Activated CD4-positive, alpha-beta T cell treated with anti-CD3 and anti-CD28 coated beads, Interleukin-2, amount 50 U/mL, for 24 hours (primary cell): ENCODE measurements around the gene ZGPAT.

Experiments used
- DNase-seq, 2 donors: peaks; one replicate each; pipeline ENCODE4 v3.0.0-alpha.2; 2020; ENCODE audit warnings: low read depth in 1 of 2, low spot score in 1 of 2

Gene ZGPAT

DNA sequence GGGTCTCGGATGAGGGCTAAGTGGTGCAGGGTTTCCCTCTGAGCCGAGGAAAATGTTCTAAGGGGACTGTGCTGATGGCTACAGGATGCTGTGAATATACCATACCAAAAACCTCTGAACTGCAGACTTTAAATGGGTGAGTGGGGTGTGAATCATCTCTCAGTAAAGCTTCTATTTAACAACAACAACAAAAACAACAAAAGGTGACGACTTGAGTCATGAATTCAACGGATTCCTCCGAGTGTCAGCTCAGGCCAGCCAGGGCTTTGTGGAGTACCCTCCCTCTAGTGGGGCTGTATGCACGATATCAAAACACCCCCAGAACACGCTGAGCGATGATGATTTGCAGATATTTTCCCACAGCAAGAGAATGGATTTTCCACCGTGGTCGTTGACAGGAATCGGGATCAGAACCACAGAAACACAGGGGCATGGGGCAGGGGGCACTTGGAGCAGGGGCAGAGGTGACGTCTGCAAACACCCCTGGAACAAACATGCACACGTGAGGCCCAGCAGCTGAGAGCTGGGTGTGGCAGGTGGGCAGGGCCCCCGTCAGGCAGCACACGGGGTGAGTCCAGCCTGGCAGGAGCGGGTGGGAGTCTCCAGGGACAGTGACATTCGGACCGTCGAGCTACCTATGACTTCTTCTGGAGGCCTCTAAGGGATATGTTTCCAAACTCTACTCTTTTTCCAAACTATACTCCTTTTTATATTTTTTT is 70.4 kb downstream of the ZGPAT start:
- no peak for DNase-seq

DNA sequence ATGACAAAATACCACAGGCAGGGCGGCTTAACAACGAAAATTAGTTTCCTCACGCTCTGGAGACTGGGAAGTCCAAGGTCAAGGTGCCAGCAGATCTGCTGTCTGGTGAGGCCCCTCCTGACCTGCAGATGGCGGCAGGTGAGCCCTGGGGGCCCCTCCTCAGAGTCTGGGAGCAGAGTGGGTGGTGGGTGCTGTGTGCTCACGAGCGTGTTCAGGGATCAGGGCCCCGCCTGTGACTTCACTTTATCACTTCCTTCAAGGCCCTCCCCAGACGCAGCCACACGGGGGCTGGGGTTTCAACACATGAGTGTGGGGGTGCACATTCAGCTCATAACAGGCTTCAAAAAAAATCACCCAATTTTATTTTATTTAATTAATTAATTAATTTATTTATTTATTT is 71.0 kb downstream of the ZGPAT start:
- DNase-seq, result no peak

DNA sequence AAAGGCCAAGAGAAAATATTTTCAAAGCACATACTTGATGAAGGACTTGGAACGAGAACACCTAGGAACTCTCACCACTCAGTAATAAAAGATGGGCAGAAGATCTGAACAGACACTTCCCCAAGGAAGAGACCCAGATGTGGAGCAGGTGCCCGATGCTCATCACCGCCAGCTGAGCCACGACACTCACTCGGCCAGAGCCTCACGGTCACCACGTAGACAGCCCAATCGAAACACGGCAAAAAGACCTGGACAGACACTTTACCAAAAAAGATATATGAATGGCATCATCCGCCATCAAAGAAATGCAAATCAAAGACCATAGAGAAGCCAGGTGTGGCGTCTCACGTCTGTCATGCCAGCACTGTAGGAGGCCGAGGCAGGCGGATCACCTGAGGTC is 73.3 kb downstream of the ZGPAT start:
- no peak for DNase-seq

DNA sequence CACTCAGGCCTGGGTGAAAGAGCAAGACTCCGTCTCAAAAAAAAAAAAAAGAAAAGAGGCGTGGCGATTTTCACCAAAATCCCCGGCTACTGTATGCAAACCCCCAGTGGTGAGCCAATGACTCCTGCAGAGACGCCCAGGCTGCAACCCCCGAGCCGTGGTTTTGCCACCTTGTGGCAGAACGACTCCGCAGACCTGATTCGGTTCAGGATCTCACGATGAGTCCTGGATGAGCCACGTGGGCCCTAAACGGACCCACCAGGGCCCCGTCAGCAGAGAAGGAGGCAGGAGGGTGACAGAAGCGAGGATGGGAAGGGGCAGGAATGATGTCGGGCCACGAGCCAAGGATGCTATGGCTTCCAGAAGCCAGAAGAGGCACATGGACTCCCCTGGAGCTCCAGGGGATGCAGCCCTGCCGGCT is 74.2 kb downstream of the ZGPAT start:
- no peak for DNase-seq

DNA sequence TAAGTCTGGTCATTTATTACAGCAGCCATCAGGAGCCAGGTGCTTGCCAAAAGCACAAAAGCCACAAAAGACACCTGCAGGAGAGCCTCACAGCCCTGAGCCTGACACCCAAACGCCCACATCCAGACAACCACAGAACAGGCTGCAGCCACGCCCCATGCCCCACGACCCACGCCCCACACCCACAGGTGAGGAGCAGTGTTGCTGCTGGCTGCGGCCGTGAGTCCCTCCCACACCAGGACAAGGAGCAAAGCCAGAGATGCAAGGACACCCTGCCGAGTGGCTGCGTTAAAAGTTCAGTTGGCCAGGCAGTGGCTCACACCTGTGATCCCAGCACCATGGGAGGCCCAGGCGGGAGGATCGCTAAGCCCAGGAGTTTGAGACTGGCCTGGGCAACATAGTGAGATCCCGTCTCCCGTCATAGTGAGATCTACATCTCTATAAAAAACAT is 74.7 kb downstream of the ZGPAT start:
- no peak for DNase-seq

DNA sequence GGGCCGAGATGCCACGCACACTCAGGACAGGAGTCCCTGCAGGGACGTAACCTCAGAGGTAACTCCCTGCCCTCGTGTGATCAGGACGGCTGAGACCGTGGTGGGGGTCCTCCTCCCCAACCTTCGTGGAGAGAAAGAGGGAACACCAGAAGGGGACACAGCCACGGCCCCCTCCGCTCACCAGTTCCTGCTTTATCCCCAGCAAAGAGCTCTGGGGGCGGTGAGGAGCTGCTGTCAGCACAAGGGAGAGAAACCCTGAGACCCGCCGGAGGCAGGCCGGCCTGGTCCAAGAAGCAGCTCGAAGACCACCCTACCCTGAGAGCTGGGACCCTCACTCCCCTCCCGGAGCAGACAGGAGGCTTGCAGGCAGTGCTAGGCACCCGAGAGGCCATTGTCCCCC is 76.1 kb downstream of the ZGPAT start:
- DNase-seq, result no peak

DNA sequence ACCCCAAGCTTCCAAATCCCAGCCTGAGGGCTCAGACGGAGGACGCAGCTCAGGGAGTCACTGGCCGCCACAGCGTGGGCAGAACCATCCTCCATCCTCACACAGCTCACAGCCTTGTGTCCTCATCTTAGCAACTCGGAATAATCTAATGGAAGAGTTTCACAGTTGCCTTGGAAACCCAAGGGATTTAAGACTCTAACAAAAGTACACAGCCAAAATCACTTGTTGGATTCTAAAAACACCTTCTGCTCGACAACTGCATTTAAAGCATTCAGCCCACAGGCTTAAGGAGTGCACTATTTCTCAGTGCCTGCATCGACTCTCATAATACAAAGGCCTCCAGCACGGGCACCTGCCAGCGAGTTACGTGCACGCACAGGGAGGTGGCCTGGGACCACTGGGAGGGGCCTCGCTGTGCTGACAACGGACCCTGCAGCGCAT is 77.9 kb downstream of the ZGPAT start:
- DNase-seq, result no peak
